NOMO-1 (cell line): ENCODE data around the gene FSHR.

Experiments
- DNase-seq, 2 experiments: peaks; one replicate each; lab custom pipeline; 2025; ENCODE audit not compliant: unreplicated experiment in 2 of 2; lab: John Stamatoyannopoulos, UW

The FSHR gene, protein sequence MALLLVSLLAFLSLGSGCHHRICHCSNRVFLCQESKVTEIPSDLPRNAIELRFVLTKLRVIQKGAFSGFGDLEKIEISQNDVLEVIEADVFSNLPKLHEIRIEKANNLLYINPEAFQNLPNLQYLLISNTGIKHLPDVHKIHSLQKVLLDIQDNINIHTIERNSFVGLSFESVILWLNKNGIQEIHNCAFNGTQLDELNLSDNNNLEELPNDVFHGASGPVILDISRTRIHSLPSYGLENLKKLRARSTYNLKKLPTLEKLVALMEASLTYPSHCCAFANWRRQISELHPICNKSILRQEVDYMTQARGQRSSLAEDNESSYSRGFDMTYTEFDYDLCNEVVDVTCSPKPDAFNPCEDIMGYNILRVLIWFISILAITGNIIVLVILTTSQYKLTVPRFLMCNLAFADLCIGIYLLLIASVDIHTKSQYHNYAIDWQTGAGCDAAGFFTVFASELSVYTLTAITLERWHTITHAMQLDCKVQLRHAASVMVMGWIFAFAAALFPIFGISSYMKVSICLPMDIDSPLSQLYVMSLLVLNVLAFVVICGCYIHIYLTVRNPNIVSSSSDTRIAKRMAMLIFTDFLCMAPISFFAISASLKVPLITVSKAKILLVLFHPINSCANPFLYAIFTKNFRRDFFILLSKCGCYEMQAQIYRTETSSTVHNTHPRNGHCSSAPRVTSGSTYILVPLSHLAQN

DNA sequence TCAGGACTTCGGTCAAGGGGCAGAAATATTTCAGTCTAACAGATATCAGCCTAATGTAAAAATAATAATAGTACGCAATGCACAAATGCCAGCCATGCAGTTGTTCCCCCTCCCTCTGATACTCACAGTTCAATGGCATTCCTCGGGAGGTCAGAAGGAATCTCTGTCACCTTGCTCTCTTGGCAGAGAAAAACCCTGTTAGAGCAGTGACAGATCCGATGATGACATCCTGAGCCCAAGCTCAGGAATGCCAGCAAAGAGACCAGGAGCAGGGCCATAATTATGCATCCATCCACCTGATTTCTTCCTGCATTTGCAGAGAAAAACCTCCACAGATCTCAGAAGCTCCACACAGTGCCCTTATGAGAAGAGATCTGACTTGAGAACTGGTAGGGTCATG, at the start of gene FSHR:
TSS of gene FSHR (minus strand) at position 376 of the 400 bp plus-strand sequence. CDS start at position 278, 98 bp downstream.
- no peak for DNase-seq

DNA sequence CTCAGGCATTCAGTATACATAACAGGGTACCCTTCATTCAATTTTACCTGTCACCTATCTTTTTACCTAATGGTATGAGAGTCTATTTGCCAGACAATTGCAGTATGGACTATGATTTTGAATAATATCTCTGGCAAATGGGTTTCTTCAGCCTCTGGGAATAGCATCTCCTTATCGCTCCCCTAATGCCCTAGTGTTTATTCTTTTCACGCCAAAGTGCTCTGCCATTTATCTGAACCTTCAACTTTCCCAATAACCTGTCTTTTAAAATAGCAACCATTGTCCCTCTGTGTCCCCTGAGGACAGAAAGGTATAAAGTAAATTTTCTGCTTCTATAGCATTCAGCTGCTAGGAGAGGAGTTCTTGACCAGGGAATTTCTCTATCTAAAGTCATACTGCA, 45.0 kb upstream of the FSHR start:
- no peak for DNase-seq

GRCh38 chr2:49194701-49195100, 40.4 kb upstream of the FSHR start:
- no peak for DNase-seq

GRCh38 chr2:49192036-49192435, 37.7 kb upstream of the FSHR start:
- no peak for DNase-seq

GRCh38 chr2:49189512-49190225, 35.4 kb upstream of the FSHR start:
- DNase-seq: no peak

GRCh38 chr2:49186050-49186648, 31.8 kb upstream of the FSHR start:
- DNase-seq: no peak

GRCh38 chr2:49178656-49179055, 24.3 kb upstream of the FSHR start:
- no peak for DNase-seq

DNA sequence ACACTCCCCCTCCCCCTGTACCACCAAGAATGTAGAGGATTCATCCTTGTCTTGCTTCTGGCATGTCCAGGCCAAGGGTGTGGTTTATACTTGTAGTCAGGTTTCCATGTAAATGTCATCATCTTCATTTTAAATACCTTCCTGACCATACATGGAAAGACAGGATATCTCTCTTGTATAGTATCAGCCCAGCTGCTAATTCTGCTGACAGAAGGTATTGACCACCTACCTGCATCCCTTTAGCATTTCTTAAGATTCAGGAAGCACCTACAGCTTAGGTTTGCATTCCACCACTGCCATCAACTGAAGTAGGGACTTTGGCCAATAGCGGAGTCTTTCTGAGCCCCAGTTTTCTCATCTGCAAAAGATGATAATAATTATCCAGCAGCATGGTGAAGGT, 22.9 kb upstream of the FSHR start:
- no peak for DNase-seq

- no peak for DNase-seq
Measured at GRCh38 chr2:49175831-49176230, 21.5 kb upstream of the FSHR start.

DNA sequence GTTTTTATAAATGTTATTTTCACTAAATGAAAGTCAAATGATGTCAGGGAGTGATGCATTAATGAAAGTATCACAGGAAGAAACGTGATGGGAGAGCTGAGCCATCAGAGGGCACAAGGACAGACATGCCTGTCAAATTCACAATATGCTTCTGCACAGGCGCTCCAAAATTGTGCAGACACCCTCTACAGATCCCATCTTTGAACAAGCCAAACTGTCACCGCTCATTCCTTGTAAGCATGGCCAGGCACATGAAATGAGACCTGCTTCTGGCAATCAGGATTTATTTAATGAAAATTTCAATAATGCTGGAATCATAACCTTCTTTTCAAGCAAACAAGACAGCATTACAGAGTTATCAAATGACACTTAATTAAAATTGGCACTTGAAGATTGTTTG, 20.4 kb upstream of the FSHR start:
- DNase-seq: no peak

DNA sequence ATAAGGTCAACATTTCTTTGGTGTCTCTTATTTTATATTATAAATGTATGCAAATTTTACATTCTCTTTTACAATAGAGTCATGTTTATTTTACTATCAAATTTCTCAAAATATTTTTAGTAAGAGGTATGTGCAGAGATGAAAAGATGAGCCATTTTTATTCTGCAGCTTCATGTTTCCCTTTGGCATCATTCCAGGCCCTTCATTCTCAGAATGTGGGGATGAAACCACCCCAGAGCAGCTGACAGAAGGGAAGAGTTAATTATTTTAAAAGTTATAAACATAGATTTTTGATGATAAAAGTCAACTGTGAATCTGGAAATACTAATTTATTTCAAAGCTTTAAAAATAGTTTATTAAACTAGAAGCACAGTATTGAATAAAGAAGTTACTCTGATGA, 12.8 kb upstream of the FSHR start:
- no peak for DNase-seq

DNA sequence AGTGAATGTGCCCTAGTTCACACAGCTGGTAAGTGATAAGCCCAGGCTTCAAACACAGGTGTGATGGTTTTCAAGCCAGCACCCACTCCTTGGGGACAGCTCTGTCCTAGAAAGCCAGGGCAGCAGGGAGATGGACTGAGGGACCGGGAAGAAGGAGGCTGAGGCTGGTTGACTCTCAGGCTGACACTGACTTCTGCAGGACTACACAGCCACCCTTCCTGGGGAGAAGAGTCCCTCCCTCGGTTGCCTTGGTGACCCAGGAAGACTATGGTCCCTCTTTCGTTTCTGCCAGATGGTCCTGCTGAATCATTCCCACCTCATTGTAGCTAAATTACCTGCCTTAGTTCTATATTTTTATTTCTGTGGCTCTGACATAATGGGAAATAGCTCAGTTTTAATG, 11.3 kb upstream of the FSHR start:
- DNase-seq: no peak

DNA sequence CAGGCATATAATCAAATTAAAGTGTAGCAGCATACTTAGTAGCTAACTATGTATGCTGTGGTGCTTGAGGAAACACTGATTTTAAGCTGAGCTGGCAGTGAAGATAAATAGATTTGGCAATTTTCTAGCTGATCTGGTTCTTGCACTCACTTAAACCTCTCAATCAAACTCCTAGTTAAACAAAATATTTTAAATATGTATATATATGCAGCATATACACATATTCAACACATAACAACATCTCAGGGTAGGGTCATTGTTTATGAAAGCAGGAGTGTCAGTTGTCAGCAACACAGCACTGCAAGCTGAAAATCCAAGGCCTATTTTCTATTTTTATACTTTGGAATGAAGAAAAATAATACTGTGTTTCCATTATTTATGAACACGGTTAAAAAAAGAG, 10.4 kb upstream of the FSHR start:
- DNase-seq: no peak

DNA sequence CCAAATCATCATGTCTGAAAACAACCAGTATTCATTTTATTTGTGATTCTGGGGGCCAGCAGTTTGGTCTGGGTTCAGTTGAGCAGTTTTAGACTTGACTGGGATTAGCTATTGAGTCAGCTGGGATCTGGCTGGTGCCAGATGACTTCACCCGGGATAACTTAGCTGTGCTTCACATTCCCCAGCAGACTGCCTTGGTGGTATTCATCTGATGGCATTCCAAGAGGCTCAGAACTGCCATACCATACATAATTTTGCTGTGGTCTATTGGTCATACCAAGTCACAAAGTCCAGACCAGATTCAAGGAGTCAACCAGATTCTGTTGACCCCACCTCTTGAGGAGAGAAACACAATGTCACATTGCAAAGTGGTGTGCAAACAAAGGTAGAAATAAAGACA, 7.8 kb upstream of the FSHR start:
- DNase-seq: no peak

DNA sequence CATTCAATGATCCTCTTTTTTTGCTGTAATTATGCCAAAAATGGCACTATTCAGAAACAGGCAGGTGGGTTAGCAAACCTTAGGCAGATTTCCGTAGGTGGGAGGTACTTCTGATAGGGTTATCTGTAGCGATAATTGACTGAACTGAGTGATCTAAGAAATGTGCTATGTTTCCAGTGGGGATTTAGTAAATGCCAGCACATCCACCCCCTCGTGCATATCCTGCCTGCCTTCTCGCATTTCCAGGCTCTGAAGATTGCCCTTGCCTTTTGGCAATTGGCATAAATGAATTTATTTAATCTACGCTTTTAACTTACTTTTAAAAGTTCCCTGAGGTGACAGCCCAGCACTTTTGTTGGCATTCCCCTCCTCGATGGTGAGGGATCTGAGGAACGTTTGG, 576 bp upstream of the FSHR start:
- DNase-seq: no peak

GRCh38 chr2:49153252-49153651, 1.1 kb downstream of the FSHR start:
- no peak for DNase-seq

DNA sequence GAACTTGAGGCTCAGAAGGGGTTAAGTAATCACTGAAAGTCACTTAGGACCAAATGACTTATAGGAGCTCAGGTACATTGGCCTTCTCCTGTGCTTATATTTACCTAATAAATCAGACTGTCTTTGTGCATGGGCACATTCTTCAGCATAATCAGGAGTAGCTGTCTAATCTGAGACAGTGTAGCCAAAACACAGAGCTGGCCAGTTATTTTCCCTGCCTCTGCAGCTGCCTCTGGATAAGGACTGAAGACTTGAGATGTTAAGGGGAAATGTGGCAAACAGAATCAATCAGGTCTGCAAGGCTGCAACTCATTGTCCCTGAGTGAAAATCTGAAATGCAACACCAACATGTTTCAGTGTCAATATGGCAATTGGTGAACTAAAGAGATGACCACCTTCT, 1.5 kb downstream of the FSHR start:
- DNase-seq: no peak

- DNase-seq: no peak
Measured at GRCh38 chr2:49146401-49146800, 7.9 kb downstream of the FSHR start.

DNA sequence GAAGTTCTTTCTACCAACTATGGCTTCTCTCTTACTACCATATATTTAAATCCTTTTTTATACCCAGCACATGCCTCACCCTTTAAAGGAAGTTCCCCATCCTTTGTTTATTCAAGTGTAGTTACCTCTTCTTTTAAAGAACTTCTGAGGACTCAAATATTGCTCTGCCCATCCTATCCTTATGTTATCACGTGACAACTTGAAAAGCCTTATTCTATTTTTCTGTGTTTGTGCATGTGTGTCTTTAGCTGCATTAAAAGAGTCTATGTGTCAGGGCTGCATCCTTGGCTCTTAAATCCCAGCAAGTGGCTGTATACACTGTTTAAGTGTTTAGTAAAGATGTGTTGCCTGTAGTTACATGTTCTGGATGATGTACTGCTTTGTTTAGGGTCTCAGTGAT, 22.5 kb downstream of the FSHR start:
- DNase-seq: no peak

GRCh38 chr2:49129034-49129433, 25.3 kb downstream of the FSHR start:
- no peak for DNase-seq

DNA sequence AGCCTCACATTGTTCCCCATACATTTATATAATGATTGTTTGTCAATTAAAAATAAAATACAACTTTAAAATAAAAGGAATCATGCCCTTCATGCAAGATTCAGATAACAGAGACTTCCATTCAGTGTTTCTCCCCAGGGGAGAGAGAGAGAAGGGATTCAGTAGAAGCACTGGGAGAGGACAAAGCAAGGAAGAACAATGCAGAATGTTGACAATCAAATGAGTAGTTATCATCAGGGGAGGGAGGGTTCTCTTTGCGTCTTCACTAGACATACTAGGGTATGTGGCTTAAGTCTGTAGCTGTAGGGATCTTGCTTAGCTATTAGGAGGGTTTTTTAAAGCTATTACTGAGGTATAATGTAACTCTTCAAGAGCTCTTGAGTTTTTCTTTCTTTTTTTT, 30.7 kb downstream of the FSHR start:
- no peak for DNase-seq
